Activated CD4-positive, alpha-beta T cell treated with anti-CD3 and anti-CD28 coated beads for 1 hour (primary cell): Measurements from ENCODE around the gene SH3GL2.
"Not testable (repeated sequence)": the region's sequence is repeated elsewhere in the genome, so short reads cannot be mapped to it uniquely, and the experiment has no call there.

Experiments used
- DNase-seq: peaks from one replicate; pipeline ENCODE4 v3.0.0-alpha.2; 2020

SH3GL2 gene

GRCh38 chr9:17760250-17760649 lies 181.4 kb downstream of the SH3GL2 start:
- no peak for DNase-seq

- no peak for DNase-seq
Observed at GRCh38 chr9:17761984-17762676, 183.3 kb downstream of the SH3GL2 start.

GRCh38 chr9:17764306-17764705 lies 185.4 kb downstream of the SH3GL2 start:
- DNase-seq: no peak

GRCh38 chr9:17765131-17765530 lies 186.3 kb downstream of the SH3GL2 start:
- not testable (repeated sequence) for DNase-seq

DNA sequence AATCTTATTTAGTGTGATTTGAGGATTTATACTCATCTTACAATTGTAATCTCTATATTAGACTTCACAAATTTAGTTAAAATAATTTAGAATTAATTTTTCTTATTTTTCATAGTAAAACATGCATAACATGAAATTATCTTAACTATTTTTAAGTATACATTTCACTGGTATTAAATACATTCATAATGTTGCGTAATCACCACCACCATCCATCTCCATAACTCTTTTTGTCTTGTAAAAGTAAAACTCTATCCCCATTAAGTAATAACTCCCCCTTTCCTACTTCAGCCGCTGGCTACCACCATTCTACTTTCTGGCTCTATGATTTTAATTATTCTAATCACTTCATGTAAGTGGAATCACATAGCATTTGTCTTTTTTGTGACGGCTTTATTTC lies 193.4 kb downstream of the SH3GL2 start:
- DNase-seq: no peak

- no peak for DNase-seq
Observed at GRCh38 chr9:17775656-17776055, 196.8 kb downstream of the SH3GL2 start.

GRCh38 chr9:17776735-17777134 lies 197.9 kb downstream of the SH3GL2 start:
- no peak for DNase-seq

GRCh38 chr9:17777465-17777864 lies 198.6 kb downstream of the SH3GL2 start:
- DNase-seq: no peak

GRCh38 chr9:17782430-17783149 lies 203.7 kb downstream of the SH3GL2 start:
- no peak for DNase-seq

GRCh38 chr9:17783227-17783626 lies 204.4 kb downstream of the SH3GL2 start:
- DNase-seq: no peak

GRCh38 chr9:17789316-17789715 lies 210.4 kb downstream of the SH3GL2 start:
- no peak for DNase-seq

DNA sequence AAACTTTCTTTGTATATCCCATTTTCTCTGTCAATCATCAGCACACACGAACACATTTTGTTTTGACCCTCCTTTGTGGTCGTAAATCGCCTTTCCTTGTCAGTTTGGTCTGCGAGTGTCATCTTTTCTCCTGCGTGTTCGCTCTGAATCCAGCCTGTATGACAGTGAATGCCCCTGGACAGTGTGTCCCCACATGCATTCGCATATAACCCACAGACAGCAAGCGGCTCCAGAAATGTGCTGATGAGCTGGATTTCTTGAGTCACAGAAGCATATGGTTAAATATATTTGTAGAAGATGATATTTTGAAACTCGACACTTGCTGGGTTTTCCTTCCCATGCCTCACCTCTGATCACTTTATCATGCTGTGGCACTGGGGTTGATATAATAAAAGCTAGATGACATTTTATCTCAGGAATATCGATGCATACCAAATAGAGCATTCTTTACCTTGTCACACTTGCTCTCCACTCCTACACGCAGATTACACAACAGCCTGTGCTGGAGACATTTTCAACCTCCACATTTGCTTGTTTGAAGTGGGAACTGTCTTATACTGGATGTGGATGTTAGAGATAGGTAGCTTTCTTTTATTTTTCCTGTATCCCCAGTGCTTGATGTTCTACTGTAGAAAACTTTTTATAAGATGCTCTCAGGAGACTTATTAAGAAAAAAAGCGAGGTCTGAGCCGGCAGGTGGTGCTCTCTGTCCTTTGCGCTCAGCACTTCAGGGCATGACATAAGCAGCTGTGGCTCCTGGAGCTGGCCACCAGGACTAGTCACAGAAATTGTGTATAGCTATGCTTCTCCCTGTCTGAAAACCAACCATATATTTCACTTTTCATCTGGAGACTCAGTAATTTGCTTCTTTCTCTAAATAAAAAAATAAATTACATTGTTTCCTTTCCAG lies 215.1 kb downstream of the SH3GL2 start:
- DNase-seq: no peak

DNA sequence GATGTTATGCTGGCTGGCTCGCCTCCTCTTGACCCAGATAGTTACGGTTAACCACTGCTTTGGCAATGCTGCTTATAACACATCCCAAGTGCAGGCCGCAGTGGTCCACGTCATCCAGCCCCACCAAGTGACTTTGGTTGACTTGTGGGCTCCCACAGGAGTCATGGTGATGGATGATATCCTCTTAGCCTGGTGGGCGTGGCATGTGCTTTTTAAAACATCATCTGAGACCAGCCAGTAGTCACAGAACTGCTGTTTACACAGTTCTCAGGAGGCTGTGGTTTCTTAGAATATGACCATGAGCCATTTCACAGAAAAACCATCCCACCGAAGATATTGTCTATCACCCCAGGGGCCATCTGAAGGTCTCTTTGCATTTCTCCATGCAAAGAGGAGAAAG lies 216.9 kb downstream of the SH3GL2 start:
- no peak for DNase-seq

DNA sequence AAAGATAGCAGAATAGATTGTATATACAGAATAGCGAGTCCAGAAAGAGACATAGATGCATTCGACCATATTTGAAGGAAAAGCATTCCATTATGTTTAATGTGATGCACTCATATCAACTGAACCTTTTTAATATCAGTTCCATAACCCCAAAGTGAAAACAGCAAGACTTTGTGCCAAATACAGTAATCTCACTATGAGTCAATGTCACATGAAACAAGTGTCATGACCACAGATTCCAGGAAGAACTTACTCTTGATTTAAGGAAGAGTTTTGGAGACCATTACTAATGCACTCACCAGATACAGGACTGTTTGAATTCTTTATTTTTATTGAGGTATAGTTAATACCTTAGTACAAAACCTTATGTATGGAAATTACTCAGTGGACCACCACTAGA lies 220.5 kb downstream of the SH3GL2 start:
- no peak for DNase-seq

- no peak for DNase-seq
Observed at GRCh38 chr9:17800418-17800817, 221.6 kb downstream of the SH3GL2 start.

- DNase-seq: no peak
Observed at GRCh38 chr9:17802249-17802857, 223.5 kb downstream of the SH3GL2 start.

DNA sequence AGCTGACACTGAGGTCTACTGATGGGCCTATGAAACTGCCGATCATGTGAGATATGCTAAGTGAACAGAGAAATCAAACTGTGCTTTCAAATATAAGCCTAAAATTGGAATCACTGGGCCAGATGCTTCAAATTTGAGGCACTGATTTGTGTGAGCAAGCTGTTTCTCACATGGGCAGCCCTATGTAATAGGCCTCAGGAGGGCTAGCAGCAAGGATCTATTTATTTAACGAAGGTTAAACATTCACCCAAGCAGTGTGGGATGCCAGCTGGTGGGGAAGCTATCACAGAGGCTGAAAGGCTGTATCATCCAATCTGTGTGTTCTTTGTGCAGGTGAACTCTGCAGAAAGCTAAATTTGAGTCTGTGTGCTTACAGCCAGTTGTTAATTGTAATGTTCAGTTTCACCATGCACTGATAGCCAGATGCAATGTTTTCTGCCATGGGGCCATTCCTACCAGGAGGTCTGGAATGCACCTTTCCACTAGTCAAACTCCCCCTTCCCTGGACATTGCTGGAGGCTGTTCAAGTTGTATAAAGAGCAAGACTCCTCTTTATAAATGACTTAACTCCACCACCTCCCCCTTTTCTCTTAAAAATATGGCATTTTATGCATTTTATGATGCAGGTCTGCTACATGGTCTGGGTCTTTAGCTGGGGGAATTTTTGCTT lies 228.9 kb downstream of the SH3GL2 start:
- DNase-seq: no peak

GRCh38 chr9:17810317-17810716 lies 231.5 kb downstream of the SH3GL2 start:
- no peak for DNase-seq

DNA sequence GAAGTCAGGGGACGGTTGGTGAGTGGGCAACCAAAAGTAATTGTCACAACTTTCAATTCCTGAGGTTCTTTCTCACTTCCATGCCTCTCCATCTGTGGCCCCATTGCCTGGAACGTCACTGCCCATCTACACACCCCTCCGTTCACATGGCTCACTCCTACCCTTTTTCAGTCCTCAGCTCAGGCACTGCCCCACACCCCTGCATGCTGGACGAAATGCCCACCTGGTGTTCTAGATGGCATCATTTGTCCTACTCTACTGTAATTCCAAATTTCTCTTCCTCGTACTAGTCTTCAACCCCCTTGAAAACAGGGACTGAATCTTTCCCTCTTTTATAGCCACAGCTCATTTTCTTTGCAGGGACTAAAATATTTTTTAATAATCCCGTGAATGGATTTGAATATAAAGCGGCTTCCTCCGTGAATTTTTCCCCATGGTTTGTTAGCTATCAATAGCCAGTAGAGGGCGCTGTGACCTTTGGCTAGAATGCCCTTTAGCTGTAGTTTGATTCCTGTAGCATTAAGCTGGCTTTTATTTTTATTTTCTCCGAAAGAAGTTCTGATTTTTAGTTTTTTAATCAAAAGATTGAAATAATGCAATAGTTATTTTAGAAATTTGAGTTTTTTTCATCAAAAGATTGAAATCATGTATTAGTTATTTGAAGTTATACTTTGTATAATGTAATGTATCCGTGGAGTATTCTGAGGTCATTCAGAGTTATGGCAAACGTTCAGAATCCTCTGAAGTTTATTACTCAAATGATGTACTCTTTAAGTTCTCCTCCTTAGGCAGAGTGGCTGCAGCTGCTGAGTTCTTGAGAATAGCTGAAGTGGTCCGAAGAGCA lies 232.1 kb downstream of the SH3GL2 start:
- no peak for DNase-seq

- no peak for DNase-seq
Observed at GRCh38 chr9:17813798-17814197, 234.9 kb downstream of the SH3GL2 start.

GRCh38 chr9:17816431-17817027 lies 237.7 kb downstream of the SH3GL2 start:
- no peak for DNase-seq
